NCI-H524 (cell line): Measurements from ENCODE around the gene TRIAP1.
"Not testable (repeated sequence)": the region's sequence is repeated elsewhere in the genome, so short reads cannot be mapped to it uniquely, and the experiment has no call there.

Experiments
- DNase-seq, 2 experiments: peaks; one replicate each; lab custom pipeline; 2025; lab: John Stamatoyannopoulos, UW

TRIAP1 gene

DNA sequence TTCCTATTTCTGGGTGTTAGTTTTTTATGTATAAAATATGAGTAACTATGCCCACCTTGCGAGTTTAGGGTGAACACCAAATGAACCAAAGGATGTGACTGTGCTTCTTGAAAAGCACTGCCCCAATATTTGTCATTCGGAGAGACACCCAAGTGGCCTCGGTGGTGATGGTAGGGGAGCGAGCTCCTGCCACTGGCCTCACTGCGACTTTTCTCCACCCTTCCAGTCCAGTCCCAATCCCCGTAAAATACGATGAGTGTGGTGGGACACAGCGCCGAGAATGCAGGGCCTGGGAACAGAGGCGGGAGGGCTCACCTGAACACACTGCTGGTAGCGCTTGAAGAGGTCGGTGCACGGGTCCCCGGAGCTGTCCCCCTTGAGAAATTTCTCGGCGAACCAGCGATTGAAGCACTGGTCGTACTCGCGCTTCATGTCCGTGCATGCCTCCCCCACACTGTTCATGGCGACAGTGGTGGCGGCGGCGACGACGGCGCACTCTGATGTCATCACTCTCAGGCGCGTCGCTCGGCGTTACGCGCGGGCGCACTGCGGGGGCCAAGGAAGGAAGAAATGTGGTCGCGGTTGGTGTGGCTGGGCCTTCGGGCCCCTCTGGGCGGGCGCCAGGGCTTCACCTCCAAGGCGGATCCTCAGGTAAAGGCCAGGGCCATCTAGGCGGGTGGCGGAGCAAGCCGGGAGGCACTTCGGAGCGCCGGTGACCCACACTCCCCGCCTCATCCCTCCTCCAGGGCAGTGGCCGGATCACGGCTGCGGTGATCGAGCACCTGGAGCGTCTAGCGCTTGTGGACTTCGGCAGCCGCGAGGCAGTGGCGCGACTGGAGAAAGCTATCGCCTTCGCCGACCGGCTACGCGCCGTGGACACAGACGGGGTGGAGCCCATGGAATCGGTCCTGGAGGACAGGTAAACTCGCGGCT is at the start of gene TRIAP1, which contains the start of gene GATC:
TSS of gene TRIAP1 (minus strand) at position 474 of the 933 bp plus-strand sequence. CDS start at position 462, 12 bp downstream.
TSS of gene GATC (plus strand) at position 534 of the 933 bp plus-strand sequence. CDS start at position 571, 37 bp downstream.
- DNase-seq: peak; percentile 29 to 67

DNA sequence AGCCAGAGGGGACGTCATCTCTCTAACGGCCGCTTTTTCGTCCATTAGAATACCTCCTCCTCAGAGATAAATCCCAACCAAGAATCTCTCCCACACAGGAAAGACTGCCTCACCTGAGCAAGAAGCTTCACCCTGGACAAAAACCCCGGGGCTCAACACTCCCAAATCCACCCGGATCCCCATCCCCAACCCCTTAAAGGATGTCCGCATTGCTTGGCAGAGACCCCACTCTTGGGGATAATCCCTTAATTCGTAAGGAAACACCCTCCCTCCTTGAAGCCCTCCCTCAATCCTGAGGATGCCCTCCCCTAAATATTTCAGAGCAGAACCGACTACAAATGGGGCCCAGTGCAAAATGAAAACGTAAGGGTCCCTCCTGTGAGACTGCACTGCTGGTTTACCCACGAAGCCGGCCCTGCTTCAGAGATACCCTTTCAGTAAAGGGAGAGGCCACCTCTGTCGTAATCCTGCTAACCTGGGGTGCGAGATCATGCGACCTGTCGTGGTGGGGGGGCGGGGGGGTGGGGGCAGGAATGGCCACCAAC is 49.1 kb upstream of the TRIAP1 start:
- no peak for DNase-seq

DNA sequence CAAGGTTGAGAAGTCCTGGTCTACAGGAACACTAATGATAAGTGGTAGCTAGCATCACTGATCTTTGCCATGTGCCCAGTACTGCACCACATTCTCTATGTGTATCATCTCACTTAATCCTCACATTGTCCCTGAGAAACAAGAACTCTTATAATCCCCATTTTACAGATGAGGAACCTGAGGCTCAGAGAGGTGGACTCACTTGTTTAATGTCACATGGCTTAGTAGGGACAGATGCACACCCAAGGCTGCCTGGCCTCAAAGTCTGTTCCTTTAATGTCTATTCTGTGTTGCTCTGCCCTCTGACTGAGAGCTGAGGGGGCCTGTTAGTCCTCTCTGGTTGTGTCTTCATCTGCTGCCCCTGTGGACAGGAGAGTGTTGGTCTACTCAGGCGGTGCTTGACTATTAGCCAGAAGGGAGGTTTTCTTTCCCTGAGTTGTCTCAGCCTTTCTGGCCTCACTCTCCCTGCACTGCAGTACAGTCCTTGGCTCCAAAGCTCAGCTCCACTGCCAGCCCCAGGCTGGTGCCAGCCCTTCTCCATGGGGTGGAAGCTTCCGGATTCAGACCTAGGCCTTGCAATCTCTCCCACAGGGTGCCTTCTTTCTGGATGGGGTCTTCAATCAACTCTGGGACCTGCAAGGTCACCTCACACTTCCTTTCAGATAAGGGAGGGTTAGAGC is 44.8 kb upstream of the TRIAP1 start:
- DNase-seq: no peak

DNA sequence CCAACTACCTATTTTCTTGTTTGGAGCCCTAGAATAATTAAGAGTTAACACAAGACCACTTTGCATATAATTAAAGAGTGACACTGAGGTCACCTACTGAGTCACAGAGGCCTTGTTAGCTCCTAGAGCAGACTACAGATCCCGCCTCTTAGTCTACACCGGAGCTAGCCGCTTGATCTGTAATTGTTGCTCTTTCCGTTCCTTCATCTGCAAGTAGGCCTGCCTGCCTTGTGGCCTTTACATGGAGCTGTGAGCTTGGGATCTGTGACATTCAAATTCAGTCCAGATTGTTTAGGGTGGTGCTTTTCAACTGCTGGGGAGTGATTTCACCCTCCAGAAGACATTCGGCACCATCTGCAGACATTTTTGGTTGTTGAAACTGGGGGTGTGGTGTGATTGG is 44.1 kb upstream of the TRIAP1 start:
- no peak for DNase-seq

DNA sequence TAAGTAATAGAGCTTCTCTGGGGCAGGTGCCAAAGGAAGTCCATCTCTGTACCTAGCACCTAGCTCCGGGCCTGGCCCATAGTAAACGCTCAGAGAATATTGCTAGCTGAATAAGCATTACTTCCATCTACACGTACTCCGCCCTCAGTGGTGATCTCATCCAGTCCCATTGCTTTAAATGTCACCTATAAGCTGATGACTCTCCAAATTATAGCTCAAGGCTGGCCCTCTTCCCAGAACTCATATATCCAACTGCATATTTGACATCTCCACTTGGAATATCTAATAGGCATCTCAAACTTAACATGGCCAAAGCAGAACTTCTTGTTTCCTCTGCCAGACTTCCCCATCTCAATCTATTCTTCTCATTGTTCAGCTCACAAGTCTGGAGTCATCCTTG is 42.8 kb upstream of the TRIAP1 start:
- DNase-seq: no peak

DNA sequence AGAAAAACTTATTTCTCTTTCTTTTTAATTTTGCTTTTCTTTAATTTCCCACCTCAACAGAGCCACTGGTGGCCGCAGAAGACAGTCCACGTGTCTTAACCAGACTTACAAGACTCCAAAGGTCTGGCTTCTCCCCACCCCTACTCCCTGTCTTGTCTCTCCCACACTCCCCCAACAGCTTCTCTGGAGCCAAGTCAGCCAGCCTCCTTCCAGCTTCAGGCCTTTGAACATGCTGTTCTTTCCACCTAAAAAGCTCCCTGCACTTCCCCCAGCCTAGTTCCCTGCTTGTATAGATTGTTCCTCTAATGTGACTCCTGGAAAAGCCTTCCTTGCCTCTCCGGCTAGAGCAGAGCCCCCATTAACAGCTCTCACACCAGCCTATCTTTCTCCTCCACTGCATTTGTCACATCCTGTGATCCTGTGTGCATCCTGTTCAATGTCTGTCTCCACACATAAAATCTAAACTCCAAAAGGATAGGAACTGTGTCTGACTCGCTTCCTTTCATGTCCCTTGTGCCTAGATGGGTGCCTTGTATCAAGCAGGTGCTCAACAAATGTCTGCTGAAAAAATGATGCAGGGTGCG is 42.0 kb upstream of the TRIAP1 start:
- no peak for DNase-seq

DNA sequence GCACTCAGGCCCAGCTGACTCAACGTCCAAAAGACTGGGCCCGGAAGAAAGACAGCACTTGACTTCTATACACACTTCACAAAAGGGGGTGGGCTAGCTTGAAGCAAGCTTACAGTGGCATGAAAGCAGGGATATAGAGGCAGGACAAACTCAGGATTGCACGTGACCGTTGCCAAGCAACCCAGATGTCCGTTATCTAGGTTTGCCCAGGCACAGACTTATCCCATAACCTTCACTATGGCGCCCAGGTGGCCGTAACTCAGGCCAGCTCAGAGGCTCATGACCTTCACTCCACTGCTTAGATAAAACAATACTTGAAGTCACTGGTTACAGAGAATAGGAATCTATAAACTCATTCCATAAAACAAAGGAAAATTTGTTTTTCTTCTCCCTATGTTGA is 41.4 kb upstream of the TRIAP1 start:
- not testable (repeated sequence) for DNase-seq

DNA sequence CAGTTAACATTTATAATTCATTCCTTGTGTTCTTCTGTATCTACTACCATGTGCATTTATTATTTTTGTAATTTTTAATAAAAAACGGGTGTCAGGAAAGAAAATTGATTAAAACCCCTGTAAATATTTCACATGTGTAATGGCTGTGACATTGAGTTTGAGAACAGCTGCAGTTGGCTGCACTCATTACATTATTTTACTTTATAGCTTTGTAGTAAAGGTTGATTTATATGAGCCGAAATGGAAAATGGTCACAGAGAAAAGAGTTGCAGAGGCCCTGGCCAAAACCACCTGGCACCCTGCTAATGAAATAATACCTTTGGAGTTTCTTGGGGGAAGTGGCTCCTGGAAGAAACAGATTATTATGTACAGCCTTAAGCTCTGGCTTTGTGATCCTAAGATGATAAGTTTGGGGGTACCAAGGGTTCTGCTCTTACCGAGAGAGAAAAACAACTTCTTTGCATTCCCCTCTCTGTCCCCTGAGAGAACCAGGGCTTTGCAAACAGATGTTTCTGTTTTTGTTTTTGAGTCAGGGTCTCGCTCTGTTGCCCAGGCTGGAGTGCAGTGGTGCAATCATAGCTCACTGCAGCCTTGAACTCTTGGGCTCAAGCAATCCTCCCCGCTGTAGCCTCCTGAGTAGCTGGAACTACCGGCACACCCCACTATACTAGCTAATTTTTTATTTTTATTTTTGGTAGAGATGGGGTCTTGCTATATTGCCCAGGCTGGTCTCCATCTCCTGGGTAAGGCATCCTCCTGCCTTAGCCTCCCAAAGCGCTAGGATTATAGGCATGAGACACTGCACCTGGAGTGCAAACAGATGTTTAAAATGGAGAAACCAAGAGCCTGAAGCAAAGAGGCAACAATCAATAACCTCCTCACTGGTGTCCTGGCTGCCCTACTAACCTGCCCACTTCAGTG is 40.0 kb upstream of the TRIAP1 start:
- DNase-seq: no peak

DNA sequence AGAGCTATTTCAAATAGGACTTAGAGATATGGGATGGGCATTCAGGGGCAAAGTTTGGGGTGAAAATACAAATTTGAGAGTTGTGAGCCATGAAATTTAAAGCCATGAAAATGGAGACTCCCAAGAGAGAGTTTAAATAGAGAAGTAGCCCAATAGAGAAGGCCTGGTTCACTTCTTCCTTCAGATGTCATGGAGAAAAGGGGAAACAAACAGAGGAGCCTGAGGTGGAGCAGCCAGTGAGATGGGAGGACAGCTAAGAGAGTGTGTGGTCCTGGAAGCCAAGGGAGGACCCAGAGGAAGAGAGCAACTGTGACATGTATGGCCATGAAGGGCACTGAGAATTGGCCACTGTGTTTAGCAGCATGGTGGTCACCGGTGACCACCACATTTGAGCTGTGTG is 37.4 kb upstream of the TRIAP1 start:
- no peak for DNase-seq

DNA sequence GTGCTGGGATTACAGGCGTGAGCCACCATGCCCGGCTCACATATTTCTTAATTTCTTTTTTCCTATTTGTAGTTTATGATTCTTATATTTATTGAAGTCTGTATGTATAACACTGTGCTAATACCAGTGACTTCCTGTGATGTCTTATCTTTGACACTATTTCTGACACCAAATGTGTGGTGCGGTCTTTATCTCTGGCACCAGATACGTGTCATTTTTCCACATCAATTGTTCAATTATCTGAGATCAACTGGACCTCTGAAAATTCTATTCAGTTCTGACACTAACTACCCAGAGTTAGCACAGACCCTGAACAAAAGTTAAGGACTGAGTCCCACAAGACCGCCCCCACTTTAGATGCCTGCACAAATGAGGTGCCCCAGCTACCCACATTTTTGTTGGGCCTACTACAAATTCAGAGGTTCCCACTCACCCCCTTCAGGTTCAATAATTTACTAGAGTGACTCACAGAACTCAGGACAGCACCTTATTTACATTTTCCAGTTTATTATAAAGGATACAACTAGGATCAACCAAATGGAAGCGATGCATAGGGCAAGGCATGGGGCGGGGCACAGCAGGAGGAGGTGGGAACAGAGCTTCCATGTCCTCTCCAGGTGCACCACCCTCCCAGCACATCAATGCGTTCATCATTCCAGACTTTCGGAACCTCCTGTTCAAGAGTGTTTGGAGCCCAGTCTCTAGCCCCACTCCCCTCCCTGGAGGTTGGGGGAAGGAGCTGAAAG is 35.0 kb upstream of the TRIAP1 start:
- no peak for DNase-seq

DNA sequence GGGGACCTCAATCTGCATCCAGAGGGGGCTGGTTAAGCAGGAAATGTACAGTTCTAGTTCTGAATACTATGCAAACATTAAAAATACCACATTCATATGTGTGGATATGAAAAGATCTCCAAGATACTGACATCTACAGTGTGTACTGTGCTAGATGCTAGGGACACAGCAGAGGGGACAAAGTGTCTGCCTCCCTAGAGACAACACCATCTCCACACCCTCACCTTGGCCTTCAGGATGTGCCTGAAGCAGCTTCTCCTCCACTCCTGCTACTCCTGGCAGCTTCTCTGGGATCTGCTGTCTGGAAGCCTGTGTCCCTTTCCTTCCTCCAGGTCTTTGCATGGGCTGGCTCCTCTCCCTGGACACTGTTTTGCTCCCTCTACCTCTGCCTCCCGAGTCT is 34.0 kb upstream of the TRIAP1 start:
- no peak for DNase-seq

DNA sequence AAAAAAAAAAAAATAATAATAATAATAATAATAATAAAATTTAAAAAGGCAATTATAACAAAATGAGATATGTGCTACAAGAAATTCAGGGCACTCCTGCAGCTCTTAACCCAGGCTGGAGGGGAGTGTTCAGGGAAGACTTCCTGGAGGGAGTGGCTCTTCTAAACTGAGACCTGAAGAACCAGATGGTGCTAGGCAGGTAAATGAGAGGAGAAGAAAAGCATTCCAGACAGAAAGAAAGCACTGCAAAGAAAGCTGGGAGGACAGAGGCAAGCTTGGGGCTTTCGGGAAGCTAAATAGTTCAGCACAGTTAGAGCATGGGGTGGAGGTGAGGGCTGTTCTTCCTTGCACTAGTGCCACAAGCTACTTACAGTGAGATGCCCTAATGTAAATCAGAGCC is 33.3 kb upstream of the TRIAP1 start:
- DNase-seq: no peak

DNA sequence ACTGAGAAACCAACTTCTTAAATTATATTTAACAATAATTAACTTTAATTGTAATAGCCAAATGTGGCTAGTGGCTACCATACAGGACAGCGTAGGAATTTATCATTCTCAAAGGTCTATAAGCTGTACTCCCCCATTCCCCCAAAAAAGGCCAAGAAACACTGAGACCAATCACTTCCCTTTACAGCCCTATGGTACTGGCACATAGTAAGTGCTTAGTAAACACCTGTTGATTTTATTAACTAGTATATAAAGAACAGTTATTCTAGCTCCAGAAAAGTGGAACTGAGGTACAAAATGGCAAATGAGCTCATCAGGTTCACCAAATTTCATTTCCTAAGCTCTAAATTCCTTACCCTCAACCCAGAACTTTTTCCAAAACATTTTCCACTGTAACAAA is 29.5 kb upstream of the TRIAP1 start:
- DNase-seq: no peak

DNA sequence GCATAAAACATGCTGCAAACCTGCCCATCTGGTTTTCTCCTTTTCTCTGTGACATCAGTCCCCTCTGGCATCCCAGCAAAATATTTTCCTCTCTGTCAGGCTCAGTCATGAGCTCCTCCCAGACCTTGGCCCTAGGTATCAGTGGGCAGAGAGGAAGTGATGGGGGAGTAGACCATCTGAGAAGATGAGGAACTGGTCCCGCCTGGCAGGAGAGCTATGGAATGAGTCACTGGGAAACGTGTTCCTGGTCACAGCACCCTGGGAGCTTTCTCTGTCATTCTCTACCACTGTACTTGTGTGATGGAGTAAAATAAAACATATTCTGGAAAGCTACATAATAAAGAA is 28.4 kb upstream of the TRIAP1 start:
- no peak for DNase-seq

DNA sequence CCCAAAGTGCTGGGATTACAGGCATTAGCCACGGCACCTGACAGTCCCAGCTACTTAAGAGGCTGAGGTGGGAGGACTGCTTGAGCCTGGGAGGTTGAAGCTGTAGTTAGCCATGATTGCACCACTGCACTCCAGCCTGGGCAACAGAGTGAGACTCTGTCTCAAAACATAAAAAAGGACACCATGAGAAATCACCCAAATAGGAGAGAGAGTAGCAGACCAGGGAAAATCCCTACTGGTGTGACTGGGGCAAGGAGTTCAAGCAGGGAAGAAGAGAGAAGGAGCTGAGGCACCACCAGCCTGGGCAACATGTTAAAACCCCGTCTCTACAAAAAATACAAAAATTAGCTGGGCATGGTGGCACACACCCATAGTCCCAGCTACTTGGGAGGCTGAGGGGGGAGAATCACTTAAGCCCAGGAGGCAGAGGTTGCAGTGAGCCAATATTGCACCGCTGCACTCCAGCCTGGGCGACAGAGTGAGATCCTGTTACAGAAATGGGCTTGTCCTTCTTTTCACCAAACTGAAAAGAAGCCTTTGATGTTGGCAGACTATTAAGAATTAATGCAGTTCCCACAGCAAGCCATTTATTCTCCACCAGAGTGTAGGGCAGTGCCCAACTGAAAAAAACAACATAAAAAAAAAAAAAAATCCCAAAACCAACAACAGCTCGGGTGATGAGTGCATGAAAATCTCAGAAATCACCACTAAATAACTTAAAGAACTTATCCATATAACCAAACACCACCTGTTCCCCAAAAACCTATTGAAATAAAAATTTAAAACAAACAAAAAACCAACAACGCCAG is 27.8 kb upstream of the TRIAP1 start:
- DNase-seq: no peak

DNA sequence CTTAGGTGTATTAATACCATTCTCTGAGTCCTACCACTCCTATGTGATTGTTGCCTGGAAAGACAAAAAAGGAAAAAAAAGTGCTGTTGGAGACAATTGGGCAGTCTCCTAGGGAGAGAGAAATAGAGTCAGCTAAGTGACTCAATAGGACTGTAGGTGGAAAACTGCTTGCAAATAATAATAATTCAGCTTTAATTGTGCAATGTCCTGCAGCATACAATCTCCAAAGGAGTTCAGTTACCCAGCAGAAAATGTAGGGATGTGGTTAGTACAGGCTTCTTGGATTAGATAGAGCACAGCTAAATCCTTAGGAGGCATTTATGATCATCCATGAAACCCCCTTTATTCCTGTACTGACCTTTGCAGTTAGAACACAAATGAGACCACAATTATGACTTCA is 26.3 kb upstream of the TRIAP1 start:
- no peak for DNase-seq

DNA sequence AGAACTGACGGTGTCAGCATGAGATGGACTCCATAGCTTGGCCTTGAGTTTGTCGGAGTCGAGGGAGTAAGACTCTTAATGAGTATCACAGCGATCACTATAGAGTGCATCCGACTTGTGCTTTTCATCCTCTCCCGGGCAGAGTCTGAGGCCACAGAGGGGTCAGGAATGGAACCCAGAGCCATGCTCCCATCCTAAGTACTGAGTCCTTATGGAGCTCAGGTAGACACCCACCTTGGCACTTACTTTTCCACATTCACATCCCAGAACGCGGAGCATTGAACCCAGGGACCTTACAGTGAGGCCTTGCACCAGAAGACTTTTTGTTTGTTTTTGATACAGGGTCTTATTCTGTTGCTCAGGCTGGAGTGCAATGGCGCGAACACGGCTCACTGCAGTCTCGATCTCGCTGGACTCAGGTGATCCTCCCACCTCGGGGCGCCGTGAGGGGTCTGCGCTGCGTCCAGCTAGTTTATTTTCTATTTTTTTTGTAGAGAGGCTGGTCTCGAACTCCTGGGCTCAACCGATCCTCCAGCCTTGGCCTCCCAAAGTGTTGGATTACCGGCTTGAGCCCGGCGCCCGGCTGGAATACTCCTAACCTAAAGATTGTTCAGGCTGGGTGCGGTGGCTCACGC is 24.1 kb upstream of the TRIAP1 start:
- DNase-seq: peak in 1 of 2 experiments; percentile 45

DNA sequence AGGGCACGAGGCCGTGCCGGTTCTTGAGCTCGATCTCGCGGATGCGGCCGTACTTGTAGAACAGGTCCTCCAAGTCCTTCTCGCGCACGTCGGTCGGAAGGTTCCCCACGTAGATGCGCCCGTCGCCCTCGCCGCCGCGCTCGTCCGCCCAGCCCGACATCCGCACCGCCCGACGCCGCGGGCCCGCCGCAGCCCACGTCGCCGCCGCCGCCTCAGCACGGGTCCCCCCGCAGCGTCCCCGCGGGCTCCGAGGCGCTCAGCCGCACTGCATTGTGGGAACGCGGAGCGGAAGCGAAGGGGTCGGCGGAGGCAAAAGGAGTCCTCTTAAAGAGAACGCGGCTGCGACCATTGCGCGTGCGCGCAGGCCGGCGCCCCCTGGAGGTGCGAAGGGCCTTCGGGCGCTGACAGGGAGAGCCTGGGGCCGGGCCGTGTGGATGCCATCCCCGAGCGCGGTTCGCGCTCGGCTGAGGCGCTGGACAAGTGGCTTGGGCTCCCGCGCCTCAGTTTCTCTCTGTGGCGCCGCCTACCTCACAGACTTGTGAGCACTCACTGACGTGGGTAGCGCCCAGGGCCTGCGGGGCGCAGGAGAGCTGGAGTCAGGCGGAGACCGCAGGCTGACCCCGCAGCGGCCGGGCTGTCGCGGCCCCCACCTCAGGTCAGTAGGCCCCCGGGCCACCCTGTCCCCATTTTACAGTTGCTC is 23.4 kb upstream of the TRIAP1 start, which contains the start of gene SRSF9:
TSS of gene SRSF9 (minus strand) at position 299 of the 700 bp plus-strand sequence. CDS start at position 160, 139 bp downstream.
- peak; percentile 86 to 94 for DNase-seq
